NCI-H2196 treated with DMSO at 0.1 percent for 48 hours (cell line): ENCODE results near the gene ADGRG4.

Source experiments
- DNase-seq: peaks from one replicate; lab custom pipeline; 2025; ENCODE audit not compliant: unreplicated experiment; lab: John Stamatoyannopoulos, UW

The ADGRG4 gene

GRCh38 chrX:136303041-136303440 is 2.3 kb downstream of the ADGRG4 start:
- no peak for DNase-seq

GRCh38 chrX:136304493-136304892 is 3.7 kb downstream of the ADGRG4 start:
- DNase-seq = no peak

DNA sequence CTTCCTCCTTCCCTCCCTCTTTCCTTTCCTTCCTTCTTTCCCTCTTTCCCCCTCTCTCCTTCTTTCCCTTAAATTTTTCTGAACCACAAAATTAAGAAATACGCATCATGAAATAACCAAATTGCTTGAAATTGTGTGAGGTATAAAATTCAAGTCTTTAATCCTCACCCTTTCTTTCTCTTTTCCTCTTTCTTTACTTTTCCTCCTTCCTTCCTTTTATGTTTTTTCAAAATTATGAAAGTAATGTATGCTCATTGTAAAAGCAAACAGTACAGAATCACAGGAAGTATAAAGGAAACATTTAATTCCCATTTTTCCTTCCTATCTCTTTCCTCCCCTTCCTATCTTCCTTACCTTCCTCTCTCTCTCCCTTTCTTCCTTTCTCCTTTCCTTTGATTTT is 5.4 kb downstream of the ADGRG4 start:
- no peak for DNase-seq

- no peak for DNase-seq
Measured at GRCh38 chrX:136307471-136307870, 6.7 kb downstream of the ADGRG4 start.

- no peak for DNase-seq
Measured at GRCh38 chrX:136310411-136310810, 9.6 kb downstream of the ADGRG4 start.

- no peak for DNase-seq
Measured at GRCh38 chrX:136318156-136318555, 17.4 kb downstream of the ADGRG4 start.

DNA sequence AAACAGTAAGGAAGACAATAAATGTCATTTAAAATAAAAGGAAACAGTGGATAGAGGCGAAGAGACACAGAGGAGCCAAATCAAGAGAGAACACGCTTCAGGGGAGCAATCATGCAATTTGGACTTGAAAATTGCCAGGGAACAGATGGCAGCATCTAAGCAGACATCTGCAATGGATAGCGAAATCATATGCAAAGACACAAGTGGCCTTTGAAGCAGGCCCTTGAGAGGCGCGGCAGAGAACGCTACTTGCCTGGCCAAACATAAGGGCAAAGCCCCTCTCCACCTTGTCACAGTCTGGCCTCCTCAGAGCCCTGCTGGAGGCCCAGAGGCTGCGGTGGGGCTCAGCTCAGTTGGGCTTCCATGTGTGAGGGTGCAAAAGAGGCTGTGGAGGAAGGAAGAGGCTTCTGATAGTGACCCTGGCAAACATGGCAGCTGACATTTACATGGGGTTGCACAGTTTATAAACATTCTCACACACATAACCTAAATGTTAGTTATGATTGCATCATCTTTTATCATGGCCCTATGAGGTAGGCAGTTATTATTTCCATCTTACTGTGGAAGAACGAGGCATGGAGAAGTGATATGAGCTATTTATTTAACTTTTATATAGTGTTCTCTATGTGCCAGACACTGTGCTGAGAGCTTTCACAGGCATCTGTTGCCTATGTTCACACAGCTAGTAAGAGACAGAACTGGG is 18.3 kb downstream of the ADGRG4 start:
- DNase-seq = no peak

DNA sequence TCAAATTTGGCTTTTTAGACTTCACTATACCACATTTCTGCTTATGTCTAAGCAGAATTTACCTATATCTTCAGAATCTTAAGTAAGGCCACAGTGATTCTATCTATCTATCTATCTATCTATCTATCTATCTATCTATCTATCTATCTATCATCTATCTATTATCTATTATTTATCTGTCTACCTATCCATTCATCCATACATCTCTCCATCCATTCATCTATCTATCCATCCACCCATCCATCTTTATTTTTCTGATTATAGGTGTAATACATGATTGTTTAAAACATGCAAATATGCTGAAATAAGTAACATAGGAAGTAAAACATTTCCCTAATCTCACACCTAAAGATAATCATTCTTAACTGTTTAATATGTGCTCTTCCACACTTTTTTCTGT is 18.8 kb downstream of the ADGRG4 start:
- no peak for DNase-seq

GRCh38 chrX:136321532-136321931 is 20.8 kb downstream of the ADGRG4 start:
- DNase-seq = no peak

DNA sequence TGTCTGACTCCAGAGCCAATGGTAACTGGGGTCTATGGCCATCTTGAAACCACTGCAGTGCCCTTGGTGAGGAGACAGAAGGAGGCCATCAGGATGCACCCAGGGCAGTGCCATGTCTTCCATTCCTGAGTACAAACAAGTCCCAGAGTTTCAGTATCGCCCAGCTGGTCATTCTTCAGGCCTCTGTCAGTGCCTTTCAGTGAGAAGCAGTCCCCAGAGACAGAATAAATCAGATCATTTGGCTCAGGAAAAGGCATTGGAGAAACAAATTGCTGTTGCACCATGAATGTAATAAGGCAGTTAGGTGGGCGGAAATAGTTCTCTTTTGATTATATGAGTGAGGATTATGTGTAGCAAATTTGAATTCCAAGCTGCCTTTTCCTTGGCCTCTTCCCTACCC is 21.3 kb downstream of the ADGRG4 start:
- no peak for DNase-seq

- no peak for DNase-seq
Measured at GRCh38 chrX:136325377-136325776, 24.6 kb downstream of the ADGRG4 start.

- DNase-seq = no peak
Measured at GRCh38 chrX:136328933-136329332, 28.2 kb downstream of the ADGRG4 start.

GRCh38 chrX:136336623-136337022 is 35.9 kb downstream of the ADGRG4 start:
- DNase-seq = no peak

DNA sequence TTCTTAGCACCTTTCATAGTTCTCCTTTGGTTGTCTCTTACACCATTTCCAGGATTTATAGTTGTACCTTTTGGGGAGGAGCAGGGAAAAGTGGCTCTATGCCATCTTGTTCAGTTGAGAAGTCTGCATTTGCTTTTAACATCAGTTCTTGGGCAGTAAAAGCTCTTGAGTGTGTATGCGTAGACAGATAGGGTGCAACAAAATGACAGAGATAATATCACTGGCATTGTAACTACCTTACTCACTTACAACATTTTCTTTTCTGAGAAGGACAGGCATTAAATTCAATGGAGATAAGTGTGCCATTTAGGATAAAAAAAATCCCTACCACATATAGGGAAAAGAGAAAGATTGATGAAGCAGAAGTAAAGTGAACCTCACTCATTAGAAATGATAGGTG is 38.9 kb downstream of the ADGRG4 start:
- DNase-seq = no peak

DNA sequence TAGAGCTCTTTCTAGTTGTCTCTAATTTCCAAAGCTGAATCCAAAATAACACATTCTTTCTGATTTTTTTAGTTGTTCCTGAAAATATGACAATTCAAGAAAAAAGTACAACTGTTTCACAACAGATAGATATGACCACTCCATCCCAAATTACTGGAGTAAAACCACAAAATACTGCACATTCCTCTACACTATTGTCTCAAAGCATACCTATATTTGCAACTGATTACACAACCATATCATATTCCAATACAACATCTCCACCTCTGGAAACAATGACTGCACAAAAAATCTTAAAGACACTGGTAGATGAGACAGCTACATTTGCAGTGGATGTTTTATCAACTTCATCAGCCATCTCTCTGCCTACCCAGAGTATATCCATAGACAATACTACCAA is 43.6 kb downstream of the ADGRG4 start:
- DNase-seq = no peak

DNA sequence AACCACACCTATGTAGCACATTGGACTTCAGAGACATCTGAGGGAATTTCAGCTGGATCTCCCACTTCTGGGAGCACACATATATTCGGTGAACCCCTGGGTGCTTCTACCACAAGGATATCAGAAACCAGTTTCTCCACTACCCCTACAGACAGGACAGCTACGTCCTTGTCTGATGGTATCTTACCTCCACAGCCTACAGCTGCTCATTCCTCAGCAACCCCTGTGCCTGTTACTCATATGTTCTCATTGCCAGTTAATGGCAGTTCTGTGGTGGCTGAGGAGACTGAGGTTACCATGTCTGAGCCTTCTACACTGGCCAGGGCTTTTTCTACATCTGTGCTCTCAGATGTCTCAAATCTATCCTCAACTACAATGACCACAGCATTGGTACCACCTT is 45.7 kb downstream of the ADGRG4 start:
- no peak for DNase-seq

- DNase-seq = no peak
Measured at GRCh38 chrX:136347706-136348105, 46.9 kb downstream of the ADGRG4 start.

DNA sequence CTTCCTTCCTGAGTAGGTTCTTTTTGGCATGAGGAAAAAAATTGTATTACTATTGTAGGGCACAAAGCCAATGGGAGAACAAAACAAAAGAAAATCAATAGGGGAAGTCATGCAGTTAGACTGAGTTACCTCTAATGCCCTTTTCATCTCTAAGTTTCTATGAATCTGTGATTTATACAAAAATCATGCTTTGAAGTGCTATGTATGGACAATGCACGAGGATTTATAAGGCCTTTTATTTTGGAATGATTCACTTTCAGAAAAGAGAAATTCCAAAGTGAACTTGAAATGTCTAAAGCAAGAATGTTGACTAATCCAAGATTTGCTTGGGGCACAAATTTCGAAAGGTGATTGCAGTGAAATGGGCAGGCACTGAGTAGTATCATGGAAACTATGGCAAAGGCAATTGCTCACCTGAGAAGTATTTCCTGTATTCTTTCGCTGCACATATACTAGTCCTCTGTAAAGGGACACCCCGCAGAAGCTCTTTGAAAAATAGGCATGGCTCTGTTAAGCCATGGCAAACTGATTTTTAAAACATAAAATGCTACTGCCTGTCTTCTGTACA is 52.8 kb downstream of the ADGRG4 start:
- DNase-seq = no peak

DNA sequence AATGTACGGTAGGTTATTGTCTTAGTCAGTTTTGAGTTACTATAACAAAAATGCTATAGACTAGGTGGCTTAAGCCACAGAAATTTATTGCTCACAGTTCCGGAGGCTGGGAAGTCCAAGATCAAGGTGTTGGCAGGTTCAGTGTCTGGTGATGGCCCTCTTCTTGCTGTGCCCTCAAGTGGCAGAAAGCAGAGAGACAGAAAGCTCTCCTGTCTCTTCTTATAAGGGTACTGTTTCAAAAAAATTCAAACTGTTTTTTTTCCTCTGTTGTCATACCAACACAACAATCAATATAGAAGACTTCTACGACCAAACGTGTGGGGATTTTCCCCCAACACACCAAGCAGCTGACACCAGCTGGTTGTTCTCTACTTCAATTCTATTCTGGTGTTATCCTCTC is 53.4 kb downstream of the ADGRG4 start:
- no peak for DNase-seq

DNA sequence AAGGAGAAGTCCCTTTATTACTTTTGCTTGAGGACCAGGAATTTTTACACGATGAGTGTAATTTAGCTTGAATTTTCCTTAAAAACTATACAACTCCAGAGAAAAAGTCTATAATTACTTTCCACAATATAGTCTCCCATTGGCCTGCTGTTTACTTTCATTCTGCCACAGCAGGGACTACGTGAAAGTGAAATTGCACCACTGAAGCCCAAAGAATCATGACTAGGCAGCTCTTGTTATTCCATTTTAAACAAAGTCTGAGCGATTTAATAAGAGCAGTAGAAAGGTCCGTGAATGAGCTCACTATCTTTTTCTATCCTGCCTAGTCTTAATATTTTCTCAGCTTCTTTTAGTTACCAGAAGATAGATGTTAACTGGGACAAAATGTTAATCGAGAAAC is 68.6 kb downstream of the ADGRG4 start:
- no peak for DNase-seq

- DNase-seq = no peak
Measured at GRCh38 chrX:136376713-136377112, 76.0 kb downstream of the ADGRG4 start.

DNA sequence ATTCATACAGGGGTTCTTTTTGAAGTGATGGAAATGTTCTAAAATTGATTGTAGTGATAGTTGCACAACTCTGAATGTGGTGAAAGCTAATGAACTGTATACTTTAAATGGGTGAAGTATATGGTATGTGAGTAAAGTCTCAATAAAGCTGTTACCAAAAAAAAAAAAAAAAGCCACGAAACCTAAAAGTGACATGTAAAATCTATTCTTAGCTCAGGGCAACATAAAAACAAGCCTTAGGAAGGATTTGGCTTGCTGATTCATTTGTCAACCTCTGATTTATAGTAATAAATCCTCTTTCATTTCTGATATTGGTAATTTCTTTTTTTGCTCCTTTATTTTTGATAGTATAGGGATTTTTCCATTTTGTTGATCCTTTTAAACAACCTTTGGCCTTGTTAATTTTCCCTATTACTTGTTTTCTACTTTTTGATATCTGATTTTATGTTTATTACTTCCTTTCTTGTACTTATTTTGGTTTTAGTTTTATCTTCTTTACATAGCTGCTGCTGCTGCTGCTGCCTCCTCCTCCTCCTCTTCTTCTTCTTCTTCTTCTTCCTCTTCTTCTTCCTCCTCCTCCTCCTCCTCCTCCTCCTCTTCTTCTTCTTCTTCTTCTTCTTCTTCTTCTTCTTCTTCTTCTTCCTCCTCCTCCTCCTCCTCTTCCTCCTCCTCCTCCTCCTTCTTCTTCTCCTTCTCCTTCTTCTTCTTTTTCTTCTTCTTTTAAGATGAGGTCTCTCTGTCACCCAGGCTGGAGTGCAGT is 79.4 kb downstream of the ADGRG4 start:
- no peak for DNase-seq
